GM12891 (cell line): ENCODE measurements around the gene FANCI.

Source experiments
- DNase-seq: peaks from one replicate; pipeline ENCODE4 v3.0.0; 2011; ENCODE audit warnings: low spot score; ENCODE audit not compliant: insufficient read length
- FAIRE-seq: peaks from 2 replicates; lab custom pipeline; 2011; peaks lifted over from hg19 to GRCh38; lab: Jason Lieb, UNC
- PAX5 ChIP-seq: IDR thresholded peaks from 2 replicates; pipeline ENCODE4 v1.6.1; 2011; ENCODE audit warnings: low read length, moderate library complexity, mild to moderate bottlenecking; ENCODE audit not compliant: insufficient read depth, severe bottlenecking
- POLR2A ChIP-seq: IDR thresholded peaks from 2 replicates; pipeline ENCODE4 v1.6.1; 2011; ENCODE audit warnings: low read depth, low read length, control low read depth
- POLR2AphosphoS5 ChIP-seq: IDR thresholded peaks from 2 replicates; pipeline ENCODE4 v1.6.1; 2011; ENCODE audit warnings: low read depth, low read length, control low read depth
- POU2F2 ChIP-seq: IDR thresholded peaks from 2 replicates; pipeline ENCODE4 v1.6.1; 2011; ENCODE audit warnings: low read depth, mild to moderate bottlenecking, control low read depth, low read length, moderate library complexity
- SPI1 ChIP-seq: IDR thresholded peaks from 2 replicates; pipeline ENCODE4 v1.6.1; 2011; ENCODE audit warnings: low read depth, low read length, control low read depth
- TAF1 ChIP-seq: IDR thresholded peaks from 2 replicates; pipeline ENCODE4 v1.6.1; 2011; ENCODE audit warnings: low read depth, low read length, control low read depth

The FANCI gene

GRCh38 chr15:89356634-89357298, 113.0 kb downstream of the FANCI start:
- TF ChIP-seq POU2F2: no peak
- no peak for TF ChIP-seq TAF1
- no peak for TF ChIP-seq POLR2AphosphoS5
- TF ChIP-seq SPI1: no peak
- TF ChIP-seq POLR2A: no peak
- FAIRE-seq (peak; percentile 56), DNase-seq (no peak)

DNA sequence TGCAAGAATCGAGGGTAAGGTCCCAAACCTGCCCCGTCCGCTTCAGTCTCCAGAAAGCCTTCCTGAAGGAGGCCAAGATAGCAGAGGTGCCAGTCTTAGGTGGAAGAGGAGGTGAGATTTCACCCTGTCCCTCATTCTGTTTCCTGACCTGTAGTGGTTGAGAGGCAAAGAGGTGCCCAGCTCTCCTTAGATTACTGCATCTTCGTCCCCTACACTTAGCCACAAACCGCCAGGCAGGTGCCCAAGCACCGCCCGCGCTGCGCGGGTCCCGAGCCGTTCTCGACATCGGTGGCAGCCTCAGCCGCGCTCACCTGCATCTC, 114.6 kb downstream of the FANCI start:
- no peak for TF ChIP-seq POU2F2
- TF ChIP-seq PAX5: no peak
- no peak for TF ChIP-seq POLR2A
- no peak for TF ChIP-seq TAF1
- no peak for TF ChIP-seq SPI1
- no peak for TF ChIP-seq POLR2AphosphoS5
- FAIRE-seq: peak; percentile 99
- no peak for DNase-seq

DNA sequence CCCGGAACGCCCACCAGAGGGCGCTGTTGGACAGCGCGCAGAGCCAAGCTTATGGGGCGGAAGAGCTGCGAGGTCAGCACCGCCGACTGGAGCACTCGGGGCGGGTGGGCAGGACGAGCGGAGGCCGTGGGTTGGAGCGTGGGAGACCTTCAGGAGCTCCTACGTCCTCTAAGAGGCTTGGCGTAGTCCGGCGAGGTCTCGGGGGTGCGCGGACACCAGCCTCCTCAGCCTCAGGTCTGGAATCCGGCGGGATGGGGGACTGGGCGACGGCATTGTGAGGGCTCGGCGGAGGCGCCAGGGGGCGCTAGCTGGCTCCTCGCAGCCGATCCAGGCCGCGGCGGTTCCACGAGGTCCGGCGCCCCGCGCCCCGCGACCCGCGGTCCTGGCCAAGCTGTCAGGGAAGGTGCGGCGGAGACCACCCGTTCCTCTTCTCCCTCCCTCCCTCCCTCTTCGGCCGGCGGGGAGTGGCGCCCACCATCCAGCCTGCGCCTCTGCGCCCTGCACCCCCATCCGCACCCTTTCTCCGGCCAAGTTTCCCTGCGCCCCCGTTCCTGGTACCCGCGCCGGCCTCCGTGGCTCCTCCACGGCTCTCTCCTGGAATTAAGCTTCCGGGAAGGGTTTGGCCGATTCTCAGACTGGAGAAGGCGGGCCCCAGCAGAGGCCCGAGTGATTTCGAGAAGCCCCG, 115.1 kb downstream of the FANCI start:
- TF ChIP-seq PAX5: no peak
- no peak for TF ChIP-seq POLR2A
- DNase-seq (peak; percentile 95), FAIRE-seq (no peak)

GRCh38 chr15:89359471-89360293, 115.9 kb downstream of the FANCI start:
- TF ChIP-seq POU2F2 (no peak), SPI1 (no peak), POLR2A (no peak), POLR2AphosphoS5 (no peak), TAF1 (no peak), PAX5 (no peak)
- DNase-seq (no peak), FAIRE-seq (no peak)

GRCh38 chr15:89360294-89360971, 116.7 kb downstream of the FANCI start:
- TF ChIP-seq POU2F2 (no peak), POLR2AphosphoS5 (no peak)
- DNase-seq (no peak), FAIRE-seq (no peak)

DNA sequence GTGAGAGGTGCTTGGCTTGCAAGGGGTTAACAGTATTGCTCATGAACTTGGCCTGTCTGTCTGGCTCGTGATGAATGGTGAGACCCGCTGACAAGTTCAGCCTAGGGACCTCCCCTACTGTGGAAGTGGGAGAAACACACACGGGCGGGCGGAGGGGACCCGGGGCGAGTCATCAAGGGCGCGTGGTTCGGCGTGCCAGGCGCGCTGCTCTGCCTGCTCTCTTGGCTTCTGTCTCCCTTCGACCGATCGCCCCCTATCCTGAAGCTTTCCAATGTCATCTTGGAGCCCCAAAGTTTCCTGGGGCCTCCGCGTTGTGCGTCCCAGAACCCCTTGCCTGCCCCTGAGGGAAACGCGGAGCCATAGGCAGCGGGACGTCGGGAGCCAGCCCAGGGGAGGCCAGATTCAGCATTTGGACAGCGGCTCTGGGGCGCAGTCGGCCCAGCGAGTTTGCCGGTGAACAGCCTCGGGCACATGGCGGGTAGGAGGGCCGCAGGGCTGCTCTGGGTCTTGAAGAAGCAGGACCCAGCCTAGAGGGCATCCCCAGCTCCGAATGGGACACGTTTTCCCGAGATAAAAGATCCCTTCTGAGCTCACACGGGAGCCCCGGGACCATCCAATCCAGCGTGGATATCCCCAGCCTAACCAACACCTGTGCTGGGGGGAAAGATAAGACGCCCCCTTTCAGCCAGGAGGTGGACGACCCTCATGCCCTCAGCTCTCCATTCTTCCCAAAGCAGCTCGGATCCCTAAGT, 117.8 kb downstream of the FANCI start:
- peak; percentile 77 for DNase-seq
- no peak for FAIRE-seq
- TF ChIP-seq TAF1 (no peak), PAX5 (no peak), SPI1 (no peak), POLR2AphosphoS5 (no peak), POLR2A (no peak), POU2F2 (no peak)

GRCh38 chr15:89362203-89363101, 118.7 kb downstream of the FANCI start:
- FAIRE-seq: no peak
- no peak for TF ChIP-seq POLR2AphosphoS5
- TF ChIP-seq POU2F2: no peak
- TF ChIP-seq TAF1: no peak
- no peak for TF ChIP-seq POLR2A
- TF ChIP-seq SPI1: no peak
- TF ChIP-seq PAX5: no peak
- no peak for DNase-seq

- FAIRE-seq (no peak), DNase-seq (no peak)
- TF ChIP-seq SPI1 (no peak), POLR2AphosphoS5 (no peak)
These were observed 119.4 kb downstream of the FANCI start for GRCh38 chr15:89363133-89363532.

DNA sequence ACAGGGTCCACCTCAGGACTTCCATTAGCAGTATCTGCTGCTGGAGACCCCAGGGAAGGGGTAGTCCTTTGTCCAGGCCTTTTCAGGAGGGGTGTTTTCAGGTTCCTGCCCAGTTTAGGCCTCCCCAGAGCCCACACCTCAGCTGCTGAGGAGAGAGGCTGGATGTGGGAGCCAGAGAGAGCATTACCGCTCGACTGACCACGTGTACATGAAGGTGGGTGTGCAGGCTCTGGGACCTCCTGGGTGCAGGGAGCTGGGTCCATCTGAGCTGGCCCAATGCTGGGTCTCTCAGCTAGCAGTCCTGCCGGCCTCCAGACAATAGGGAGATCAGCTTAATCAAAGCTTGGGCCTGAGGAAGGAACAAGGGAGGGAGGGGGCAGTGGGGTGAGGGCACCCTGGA, 120.0 kb downstream of the FANCI start:
- FAIRE-seq (no peak), DNase-seq (no peak)
- TF ChIP-seq PAX5: no peak
- no peak for TF ChIP-seq POU2F2
- TF ChIP-seq POLR2AphosphoS5: no peak
- no peak for TF ChIP-seq SPI1
- no peak for TF ChIP-seq POLR2A
- TF ChIP-seq TAF1: no peak
